Measurements from ENCODE around the gene TBC1D22A. TPM values are rescaled to one million over a fixed set of nuclear protein-coding genes. Genes with fewer than 3 reads are reported as not detected.
A peak's percentile ranks its signal among the peaks of the same experiment; 100 is the strongest.

Gene TBC1D22A
- total RNA-seq, 6 donors from 2014 or later = 27.1 to 48.2 (median 35.3) TPM

DNA sequence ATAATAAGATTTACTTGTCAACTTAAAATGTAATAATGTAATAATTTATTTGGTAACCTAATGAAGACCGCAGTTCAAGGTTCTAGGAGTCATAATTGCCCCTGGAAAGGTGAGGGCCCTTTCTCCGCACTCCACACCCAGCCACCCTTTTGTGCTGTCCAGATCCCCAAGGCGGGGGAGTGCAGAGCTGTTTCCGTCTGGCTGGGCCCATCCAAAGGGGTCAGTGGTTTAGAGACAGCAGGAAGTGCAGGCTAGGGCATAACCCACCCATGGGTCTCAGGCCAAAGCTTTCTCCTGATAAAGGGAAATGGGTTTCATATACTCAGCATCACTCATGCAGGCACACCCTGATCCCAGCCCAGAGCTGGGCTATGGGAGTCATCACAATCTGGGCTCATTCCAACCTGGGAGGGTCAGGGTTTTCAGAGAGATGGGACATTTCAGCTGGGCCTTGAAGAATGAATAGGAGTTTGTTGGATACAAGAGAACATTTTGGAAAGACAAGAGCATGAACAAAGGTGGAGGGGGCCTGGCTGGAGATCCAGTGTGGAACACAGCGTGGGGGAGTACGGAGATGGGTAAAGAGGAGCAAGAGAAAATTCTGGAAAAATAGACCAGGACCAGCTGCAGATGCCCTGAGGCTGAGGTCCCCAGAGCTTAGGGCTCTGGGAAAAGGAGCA is 432.2 kb downstream of the TBC1D22A start:
- TF ChIP-seq POLR2A (IDR thresholded peaks at IDR 0.05) (no peak), EP300 (IDR thresholded peaks at IDR 0.05) (no peak), POLR2AphosphoS5 (IDR thresholded peaks at IDR 0.05) (no peak)
- TF ChIP-seq, protein P1, sequence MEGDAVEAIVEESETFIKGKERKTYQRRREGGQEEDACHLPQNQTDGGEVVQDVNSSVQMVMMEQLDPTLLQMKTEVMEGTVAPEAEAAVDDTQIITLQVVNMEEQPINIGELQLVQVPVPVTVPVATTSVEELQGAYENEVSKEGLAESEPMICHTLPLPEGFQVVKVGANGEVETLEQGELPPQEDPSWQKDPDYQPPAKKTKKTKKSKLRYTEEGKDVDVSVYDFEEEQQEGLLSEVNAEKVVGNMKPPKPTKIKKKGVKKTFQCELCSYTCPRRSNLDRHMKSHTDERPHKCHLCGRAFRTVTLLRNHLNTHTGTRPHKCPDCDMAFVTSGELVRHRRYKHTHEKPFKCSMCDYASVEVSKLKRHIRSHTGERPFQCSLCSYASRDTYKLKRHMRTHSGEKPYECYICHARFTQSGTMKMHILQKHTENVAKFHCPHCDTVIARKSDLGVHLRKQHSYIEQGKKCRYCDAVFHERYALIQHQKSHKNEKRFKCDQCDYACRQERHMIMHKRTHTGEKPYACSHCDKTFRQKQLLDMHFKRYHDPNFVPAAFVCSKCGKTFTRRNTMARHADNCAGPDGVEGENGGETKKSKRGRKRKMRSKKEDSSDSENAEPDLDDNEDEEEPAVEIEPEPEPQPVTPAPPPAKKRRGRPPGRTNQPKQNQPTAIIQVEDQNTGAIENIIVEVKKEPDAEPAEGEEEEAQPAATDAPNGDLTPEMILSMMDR (IDR thresholded peaks at IDR 0.05) = no peak
- Histone ChIP-seq H3K4me3 (no peak overlapping the region), H3K9me3 (no peaks in the 10 kb centered on the region), H3K4me1 (no peaks in the 10 kb centered on the region), H3K27me3 (no peaks in the 10 kb centered on the region), H3K36me3 (no peaks in the 10 kb centered on the region), H3K27ac (no peak overlapping the region)
- no peak for ATAC-seq (ENCODE audit: low FRiP score in 2 of 2)
- no peak for DNase-seq
- WGBS, 2 donors = 88 to 92% methylated on average over 6 of the region's 6 CpGs

DNA sequence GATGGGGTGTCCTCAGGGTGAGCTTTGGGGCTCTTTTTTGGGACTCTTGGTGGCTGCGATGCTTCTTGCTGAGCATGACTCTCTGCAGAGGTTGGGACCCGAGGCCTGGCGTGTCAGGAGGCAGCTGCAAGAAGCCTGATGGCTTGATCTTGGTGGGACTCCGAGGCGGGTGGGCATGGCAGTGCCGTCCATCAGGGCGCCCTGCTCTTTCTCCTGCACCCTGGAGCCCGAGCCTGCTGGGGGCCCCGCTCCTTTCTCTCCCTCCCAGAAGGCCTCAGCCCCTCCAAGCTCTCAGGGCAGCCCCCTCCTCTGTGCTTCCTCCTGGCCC is 432.7 kb downstream of the TBC1D22A start:
- Histone ChIP-seq H3K27me3 (no peaks in the 10 kb centered on the region), H3K36me3 (no peaks in the 10 kb centered on the region), H3K4me3 (no peak overlapping the region), H3K4me1 (no peaks in the 10 kb centered on the region), H3K27ac (no peak overlapping the region), H3K9me3 (no peaks in the 10 kb centered on the region)
- 87 to 91% methylated on average over 6 to 9 of the region's 9 CpGs for WGBS, 2 donors
- ATAC-seq (ENCODE audit: low FRiP score in 2 of 2) (no peak), DNase-seq (no peak)
- TF ChIP-seq POLR2AphosphoS5 (IDR thresholded peaks at IDR 0.05) = no peak
- TF ChIP-seq, protein P1 (IDR thresholded peaks at IDR 0.05) = no peak
- TF ChIP-seq EP300 (IDR thresholded peaks at IDR 0.05) = no peak
- no peak for TF ChIP-seq POLR2A (IDR thresholded peaks at IDR 0.05)

DNA sequence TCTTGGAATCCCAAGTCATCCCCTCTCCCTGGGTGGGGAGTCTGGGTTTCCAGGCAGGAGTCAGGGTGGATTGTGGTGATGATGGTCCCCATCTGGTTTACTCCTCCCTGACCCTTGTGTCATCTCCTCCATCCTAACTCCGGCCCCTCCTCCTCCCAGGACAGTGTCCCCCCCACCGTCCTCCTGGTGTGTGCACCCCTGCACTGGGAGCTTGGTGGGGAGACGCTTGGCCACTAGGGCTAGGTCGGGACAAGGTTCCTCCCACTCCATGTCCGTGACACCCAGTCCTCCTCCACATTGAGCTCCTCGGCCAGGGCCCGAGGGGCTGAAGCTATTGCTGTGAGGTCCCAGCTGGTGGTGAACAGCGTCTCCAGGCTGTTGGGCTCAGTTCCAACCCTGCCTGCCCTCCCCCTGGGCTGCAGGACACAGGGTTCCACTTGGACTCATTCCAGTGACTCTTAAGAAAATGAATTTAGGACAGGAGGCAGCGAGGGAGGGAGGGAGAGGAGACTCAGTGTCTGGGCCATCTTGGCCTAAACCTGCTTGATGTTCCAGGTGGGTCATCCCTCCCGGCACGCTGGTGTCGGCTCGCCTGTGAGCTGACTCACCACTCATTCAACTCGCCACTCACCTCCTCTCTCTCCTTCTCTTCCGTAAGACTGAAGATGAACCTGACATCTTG is 433.2 kb downstream of the TBC1D22A start:
- TF ChIP-seq POLR2A (IDR thresholded peaks at IDR 0.05) (no peak), EP300 (IDR thresholded peaks at IDR 0.05) (no peak), POLR2AphosphoS5 (IDR thresholded peaks at IDR 0.05) (peak in 1 of 2 donors; percentile 28)
- TF ChIP-seq, protein P1 (IDR thresholded peaks at IDR 0.05) = no peak
- no peaks in the 10 kb centered on the region for H3K27me3 ChIP-seq
- H3K4me1 ChIP-seq = no peaks in the 10 kb centered on the region
- H3K9me3 ChIP-seq = no peaks in the 10 kb centered on the region
- no peak overlapping the region for H3K27ac ChIP-seq
- ATAC-seq (ENCODE audit: low FRiP score in 2 of 2) (no peak), DNase-seq (peak in 1 of 2 donors; percentile 19)
- no peaks in the 10 kb centered on the region for H3K36me3 ChIP-seq
- 64 to 74% methylated on average over 8 to 12 of the region's 15 CpGs for WGBS, 2 donors
- H3K4me3 ChIP-seq = no peak overlapping the region

DNA sequence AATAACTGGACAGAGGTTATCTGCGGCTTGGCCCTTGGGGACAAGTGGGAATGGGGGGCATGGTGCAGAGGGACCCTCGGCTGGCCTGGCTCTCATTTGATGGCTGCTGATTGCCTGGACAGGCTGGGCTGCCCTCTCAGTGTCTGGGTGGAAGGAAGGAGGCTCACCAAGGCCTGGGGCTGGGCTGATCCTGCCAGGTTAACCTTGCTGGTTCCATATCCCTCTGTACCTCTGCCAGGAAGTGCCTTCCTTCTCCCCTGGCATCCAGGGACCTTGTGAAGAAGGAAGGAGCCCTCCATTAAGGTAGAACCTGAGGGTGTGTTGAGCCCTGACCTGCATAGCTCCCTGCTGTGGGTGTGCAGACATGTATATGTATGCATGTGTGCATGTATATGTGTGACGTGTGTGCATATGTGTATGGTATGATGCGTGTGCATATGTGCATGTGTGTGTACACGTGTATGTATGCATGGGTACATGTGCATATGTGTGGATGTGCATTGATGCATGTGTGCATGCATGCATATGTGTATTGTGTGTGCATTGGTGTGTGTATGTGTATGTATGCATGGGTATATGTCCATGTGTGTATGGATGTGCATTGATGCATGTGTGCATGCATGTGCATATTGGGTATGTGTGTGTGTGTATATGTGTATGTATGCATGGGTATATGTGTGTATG is 433.9 kb downstream of the TBC1D22A start:
- ATAC-seq (ENCODE audit: low FRiP score in 2 of 2) (no peak), DNase-seq (no peak)
- no peaks in the 10 kb centered on the region for H3K4me1 ChIP-seq
- TF ChIP-seq, protein P1 (IDR thresholded peaks at IDR 0.05) = no peak
- TF ChIP-seq POLR2A (IDR thresholded peaks at IDR 0.05) (no peak), POLR2AphosphoS5 (IDR thresholded peaks at IDR 0.05) (no peak), EP300 (IDR thresholded peaks at IDR 0.05) (no peak)
- no peak overlapping the region for H3K27ac ChIP-seq
- H3K4me3 ChIP-seq = no peak overlapping the region
- WGBS, 2 donors = 78% methylated on average over 5 of the region's 5 CpGs
- H3K9me3 ChIP-seq = no peaks in the 10 kb centered on the region
- H3K36me3 ChIP-seq = no peaks in the 10 kb centered on the region
- no peaks in the 10 kb centered on the region for H3K27me3 ChIP-seq

Measured in upper lobe of left lung (tissue), 6 donors.